Activated CD4-positive, alpha-beta T cell treated with anti-CD3 and anti-CD28 coated beads, Interleukin-2, amount 50 U/mL, for 1 hour (primary cell): ENCODE measurements around the gene ATG9B.
A peak's percentile ranks its signal among the peaks of the same experiment; 100 is the strongest.
"Not testable (repeated sequence)": the region's sequence is repeated elsewhere in the genome, so short reads cannot be mapped to it uniquely, and the experiment has no call there.

Source experiments
- DNase-seq: peaks from one replicate; pipeline ENCODE4 v3.0.0-alpha.2; 2020

The ATG9B gene

GRCh38 chr7:151057989-151058780 is 33.9 kb upstream of the ATG9B start:
- peak; percentile 96 for DNase-seq

- DNase-seq = no peak
Observed at GRCh38 chr7:151057506-151057988, 33.3 kb upstream of the ATG9B start, which contains the start of gene CDK5. CDK5 (minus strand) TSS chr7:151057897; CDS start chr7:151057848, 49 bp downstream.

GRCh38 chr7:151056666-151057505 is 32.6 kb upstream of the ATG9B start:
- DNase-seq = no peak

GRCh38 chr7:151056283-151056665 is 32.0 kb upstream of the ATG9B start:
- no peak for DNase-seq

- no peak for DNase-seq
Observed at GRCh38 chr7:151053751-151054150, 29.5 kb upstream of the ATG9B start.

DNA sequence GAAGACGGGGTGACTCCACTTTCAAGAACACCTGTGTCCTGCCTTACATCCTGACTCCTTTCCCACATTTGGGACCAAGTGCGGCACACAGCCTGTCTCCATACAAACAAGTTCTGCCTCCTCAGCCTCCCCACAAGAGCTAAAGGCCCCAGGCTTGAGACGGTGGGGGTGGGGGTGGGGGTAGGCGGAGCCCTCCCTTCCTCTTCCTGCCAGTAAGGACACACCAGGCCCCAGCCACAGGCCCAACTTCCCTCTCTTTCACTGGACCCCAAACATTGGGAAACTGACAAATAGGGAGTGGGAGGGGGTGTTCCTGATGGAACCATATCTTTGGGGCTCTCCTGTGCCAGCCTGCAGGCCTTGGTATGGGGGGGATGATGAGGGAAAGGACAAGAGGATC is 28.8 kb upstream of the ATG9B start:
- no peak for DNase-seq

- peak; percentile 52 for DNase-seq
Observed at GRCh38 chr7:151051108-151051507, 26.8 kb upstream of the ATG9B start.

DNA sequence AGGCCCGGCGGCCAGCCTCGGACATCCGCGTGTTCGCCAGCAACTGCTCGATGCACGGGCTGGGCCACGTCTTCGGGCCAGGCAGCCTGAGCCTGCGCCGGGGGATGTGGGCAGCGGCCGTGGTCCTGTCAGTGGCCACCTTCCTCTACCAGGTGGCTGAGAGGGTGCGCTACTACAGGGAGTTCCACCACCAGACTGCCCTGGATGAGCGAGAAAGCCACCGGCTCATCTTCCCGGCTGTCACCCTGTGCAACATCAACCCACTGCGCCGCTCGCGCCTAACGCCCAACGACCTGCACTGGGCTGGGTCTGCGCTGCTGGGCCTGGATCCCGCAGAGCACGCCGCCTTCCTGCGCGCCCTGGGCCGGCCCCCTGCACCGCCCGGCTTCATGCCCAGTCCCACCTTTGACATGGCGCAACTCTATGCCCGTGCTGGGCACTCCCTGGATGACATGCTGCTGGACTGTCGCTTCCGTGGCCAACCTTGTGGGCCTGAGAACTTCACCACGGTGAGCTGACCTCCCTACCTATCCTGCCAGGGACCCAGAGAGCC is 24.7 kb upstream of the ATG9B start:
- no peak for DNase-seq

- no peak for DNase-seq
Observed at GRCh38 chr7:151047976-151048815, 23.9 kb upstream of the ATG9B start, which contains the start of gene ASIC3. ASIC3 (plus strand) TSS chr7:151048531; CDS start chr7:151048886, 355 bp downstream.

GRCh38 chr7:151046603-151047573 is 22.6 kb upstream of the ATG9B start:
- DNase-seq = no peak

- DNase-seq = no peak
Observed at GRCh38 chr7:151045967-151046366, 21.7 kb upstream of the ATG9B start.

GRCh38 chr7:151045262-151045661 is 21.0 kb upstream of the ATG9B start:
- DNase-seq = no peak

DNA sequence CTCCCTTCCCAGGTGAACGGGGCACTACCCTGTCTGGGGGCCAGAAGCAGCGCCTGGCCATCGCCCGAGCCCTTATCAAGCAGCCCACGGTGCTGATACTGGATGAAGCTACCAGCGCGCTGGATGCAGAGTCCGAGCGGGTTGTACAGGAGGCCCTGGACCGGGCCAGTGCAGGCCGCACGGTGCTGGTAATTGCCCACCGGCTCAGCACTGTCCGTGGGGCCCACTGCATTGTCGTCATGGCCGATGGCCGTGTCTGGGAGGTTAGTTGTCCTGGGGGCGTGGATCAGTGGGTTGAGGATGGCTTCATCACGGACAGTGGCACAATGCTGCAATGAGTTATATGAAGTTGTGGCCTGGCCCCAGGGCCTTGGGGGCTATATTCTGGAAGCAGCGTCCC is 19.7 kb upstream of the ATG9B start:
- DNase-seq = no peak

- DNase-seq = not testable (repeated sequence)
Observed at GRCh38 chr7:151043449-151043848, 19.2 kb upstream of the ATG9B start.

DNA sequence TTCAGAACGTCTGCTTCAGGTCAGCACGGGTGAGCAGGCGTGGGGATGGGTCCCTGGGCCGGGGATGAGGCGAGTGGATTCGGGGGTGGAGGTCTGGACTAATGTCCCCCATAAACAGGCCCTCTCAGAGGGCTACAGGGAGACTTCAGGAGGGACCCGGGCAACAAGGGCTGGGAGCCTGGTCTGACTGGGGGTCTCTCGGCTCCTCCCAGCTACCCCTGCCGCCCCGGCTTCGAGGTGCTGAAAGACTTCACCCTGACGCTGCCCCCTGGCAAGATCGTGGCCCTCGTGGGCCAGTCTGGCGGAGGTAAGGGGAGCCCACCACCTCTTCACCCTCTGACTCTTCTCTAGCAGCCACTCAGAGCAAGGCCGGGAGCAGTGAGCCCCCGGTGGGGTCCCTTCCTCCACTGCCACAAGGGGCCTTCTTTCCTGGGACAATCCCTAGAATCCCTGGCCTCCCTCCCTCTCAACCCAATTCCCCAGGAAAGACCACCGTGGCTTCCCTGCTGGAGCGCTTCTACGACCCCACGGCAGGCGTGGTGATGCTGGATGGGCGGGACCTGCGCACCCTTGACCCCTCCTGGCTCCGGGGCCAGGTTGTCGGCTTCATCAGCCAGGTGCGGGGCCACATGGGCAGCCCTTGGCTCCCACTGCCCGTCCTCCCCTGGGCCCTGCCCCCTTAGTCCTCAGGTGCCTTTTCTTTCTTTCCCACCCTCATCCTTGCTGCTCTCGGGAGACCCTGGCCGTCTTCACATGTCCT is 16.5 kb upstream of the ATG9B start:
- DNase-seq = no peak

- no peak for DNase-seq
Observed at GRCh38 chr7:151039850-151040548, 15.7 kb upstream of the ATG9B start.

GRCh38 chr7:151038951-151039849 is 14.9 kb upstream of the ATG9B start:
- peak; percentile 42 for DNase-seq

DNA sequence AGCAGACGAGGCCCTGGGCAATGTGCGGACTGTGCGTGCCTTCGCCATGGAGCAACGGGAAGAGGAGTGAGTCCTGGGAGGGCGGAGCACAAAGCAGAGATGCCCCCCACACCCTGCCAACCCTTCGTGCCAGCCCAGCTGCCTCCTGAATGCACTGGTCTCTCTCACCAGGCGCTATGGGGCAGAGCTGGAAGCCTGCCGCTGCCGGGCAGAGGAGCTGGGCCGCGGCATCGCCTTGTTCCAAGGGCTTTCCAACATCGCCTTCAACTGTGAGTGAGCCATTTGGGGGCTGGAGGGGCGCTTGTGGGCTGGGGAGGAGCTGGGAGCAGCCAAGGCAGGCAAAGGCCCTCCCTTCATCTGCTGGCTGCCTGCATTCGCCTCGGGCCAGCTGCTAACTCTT is 11.6 kb upstream of the ATG9B start:
- DNase-seq = no peak
